ENCODE measurements around the gene PPARGC1A.

The PPARGC1A gene, protein sequence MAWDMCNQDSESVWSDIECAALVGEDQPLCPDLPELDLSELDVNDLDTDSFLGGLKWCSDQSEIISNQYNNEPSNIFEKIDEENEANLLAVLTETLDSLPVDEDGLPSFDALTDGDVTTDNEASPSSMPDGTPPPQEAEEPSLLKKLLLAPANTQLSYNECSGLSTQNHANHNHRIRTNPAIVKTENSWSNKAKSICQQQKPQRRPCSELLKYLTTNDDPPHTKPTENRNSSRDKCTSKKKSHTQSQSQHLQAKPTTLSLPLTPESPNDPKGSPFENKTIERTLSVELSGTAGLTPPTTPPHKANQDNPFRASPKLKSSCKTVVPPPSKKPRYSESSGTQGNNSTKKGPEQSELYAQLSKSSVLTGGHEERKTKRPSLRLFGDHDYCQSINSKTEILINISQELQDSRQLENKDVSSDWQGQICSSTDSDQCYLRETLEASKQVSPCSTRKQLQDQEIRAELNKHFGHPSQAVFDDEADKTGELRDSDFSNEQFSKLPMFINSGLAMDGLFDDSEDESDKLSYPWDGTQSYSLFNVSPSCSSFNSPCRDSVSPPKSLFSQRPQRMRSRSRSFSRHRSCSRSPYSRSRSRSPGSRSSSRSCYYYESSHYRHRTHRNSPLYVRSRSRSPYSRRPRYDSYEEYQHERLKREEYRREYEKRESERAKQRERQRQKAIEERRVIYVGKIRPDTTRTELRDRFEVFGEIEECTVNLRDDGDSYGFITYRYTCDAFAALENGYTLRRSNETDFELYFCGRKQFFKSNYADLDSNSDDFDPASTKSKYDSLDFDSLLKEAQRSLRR

DNA sequence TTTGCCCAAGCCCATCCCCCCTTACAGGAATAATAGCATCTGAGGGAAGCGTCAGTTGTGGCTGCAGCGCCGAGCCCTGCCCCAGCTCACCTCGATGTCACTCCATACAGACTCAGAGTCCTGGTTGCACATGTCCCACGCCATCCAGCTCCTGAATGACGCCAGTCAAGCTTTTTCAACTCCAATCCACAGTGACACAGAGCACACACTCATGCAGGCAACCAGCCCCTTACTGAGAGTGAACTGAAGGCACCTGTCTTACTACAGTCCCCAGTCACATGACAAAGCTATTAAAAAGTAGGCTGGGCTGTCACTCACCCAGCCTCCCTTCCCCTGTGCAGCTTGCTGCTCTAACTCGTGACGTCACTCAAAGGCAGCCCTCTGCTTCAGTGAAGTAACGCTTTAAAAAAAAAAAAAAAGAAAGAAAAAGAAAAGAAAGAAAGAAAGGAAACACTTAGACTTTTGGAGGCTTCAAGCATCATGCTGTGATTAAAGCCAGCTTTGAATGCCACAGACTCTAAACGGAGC, at the start of gene PPARGC1A:
Gene PPARGC1A, minus strand, starts transcription at position 234 of the 528 bp plus-strand sequence. Its CDS starts 90 bp downstream, at position 144.
- H3K4me3 ChIP-seq (ENCODE audit: control insufficient read depth, low read depth, low read length) = peak within 1 kb of the TSS; percentile 51
- DNase-seq (ENCODE audit: low read depth) = peak; percentile 62
- TF ChIP-seq, protein P1, sequence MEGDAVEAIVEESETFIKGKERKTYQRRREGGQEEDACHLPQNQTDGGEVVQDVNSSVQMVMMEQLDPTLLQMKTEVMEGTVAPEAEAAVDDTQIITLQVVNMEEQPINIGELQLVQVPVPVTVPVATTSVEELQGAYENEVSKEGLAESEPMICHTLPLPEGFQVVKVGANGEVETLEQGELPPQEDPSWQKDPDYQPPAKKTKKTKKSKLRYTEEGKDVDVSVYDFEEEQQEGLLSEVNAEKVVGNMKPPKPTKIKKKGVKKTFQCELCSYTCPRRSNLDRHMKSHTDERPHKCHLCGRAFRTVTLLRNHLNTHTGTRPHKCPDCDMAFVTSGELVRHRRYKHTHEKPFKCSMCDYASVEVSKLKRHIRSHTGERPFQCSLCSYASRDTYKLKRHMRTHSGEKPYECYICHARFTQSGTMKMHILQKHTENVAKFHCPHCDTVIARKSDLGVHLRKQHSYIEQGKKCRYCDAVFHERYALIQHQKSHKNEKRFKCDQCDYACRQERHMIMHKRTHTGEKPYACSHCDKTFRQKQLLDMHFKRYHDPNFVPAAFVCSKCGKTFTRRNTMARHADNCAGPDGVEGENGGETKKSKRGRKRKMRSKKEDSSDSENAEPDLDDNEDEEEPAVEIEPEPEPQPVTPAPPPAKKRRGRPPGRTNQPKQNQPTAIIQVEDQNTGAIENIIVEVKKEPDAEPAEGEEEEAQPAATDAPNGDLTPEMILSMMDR (conservative IDR thresholded peaks at IDR 0.05; ENCODE audit: control insufficient read depth, insufficient read depth, low read depth, low read length) = no peak

DNA sequence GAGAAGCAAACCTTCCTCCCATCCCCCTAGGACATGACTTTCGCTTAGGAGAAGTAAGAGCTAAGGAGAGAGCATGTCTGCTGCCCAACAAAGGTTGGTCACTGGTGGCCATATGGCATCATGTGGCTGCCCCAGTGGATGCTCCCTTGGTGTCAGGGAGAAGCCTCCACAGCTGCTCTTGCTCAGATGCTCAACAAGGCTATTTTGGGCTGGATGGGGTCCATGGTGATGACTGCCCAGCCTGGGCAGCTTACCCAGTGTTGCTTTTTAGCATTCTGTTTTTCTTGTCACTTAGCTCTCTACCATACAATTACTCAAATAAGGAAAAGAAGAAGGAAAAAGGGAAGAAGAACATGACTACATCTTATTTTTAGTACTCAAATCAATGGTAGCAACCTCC, 48.9 kb upstream of the PPARGC1A start:
- DNase-seq (ENCODE audit: low read depth) = no peak
- H3K4me3 ChIP-seq (ENCODE audit: control insufficient read depth, low read depth, low read length) = no peak overlapping the region
- TF ChIP-seq, protein P1 (conservative IDR thresholded peaks at IDR 0.05; ENCODE audit: control insufficient read depth, insufficient read depth, low read depth, low read length) = no peak

DNA sequence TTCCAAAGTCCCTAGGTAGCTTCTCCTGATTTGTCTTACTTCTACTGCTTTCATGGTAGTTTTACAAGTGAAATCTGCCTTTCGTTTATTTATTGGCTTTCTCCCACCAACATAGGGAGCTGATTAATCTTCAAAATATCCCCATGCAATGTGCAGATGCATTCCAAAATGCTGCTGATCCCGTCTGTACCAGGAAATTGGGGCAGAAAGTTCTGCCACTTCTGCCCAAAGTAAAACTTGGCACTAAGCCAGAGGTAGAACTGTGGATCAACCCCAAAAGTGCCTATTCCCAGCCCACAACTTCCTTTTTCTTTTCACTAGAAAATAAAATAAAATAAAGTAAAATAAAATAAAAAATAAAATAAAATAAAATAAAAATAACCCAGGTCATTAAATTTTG, 47.3 kb upstream of the PPARGC1A start:
- peak; percentile 54 for DNase-seq (ENCODE audit: low read depth)
- TF ChIP-seq, protein P1 (conservative IDR thresholded peaks at IDR 0.05; ENCODE audit: control insufficient read depth, insufficient read depth, low read depth, low read length) = no peak
- H3K4me3 ChIP-seq (ENCODE audit: control insufficient read depth, low read depth, low read length) = no peak overlapping the region

DNA sequence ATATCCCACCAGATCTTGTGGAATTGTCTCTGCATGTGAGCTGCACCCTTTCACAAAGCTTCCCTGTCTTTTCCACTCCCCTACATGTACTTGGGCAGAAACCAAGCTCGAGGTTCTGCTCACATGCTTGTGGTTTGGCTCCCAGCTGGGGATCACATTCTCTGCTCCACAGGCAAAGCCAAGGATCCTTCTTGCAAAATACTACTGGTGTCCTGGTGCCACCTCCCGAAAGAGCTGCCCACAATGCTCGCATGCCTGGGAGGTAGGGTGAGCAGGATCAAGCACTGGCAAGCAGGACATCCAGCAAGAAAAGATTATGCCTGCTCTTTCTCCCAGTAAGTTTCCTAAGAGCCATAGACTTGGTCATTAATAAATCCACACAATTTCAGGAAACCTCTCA, 45.1 kb upstream of the PPARGC1A start:
- H3K4me3 ChIP-seq (ENCODE audit: control insufficient read depth, low read depth, low read length) = no peak overlapping the region
- TF ChIP-seq, protein P1 (conservative IDR thresholded peaks at IDR 0.05; ENCODE audit: control insufficient read depth, insufficient read depth, low read depth, low read length) = no peak
- peak; percentile 95 for DNase-seq (ENCODE audit: low read depth)

DNA sequence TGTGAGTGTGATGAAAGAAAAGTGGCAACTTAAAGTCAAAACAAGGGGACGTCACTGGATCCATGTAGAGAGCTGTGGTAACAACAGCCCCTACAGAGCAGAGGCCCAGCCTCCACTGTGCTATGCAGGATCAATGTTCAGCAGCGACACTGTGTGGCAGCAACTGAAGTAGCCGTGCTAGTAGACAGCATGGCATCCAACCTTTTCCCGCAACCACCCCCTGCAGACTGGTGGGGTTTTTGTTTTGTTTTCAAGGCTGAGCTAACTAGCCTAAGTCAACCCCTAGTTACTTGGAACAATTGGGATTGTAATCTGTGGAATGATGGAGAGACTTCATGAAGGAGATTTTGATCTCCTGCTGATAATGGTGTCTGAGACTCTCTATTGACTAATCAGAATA, 44.4 kb upstream of the PPARGC1A start:
- TF ChIP-seq, protein P1 (conservative IDR thresholded peaks at IDR 0.05; ENCODE audit: control insufficient read depth, insufficient read depth, low read depth, low read length) = no peak
- H3K4me3 ChIP-seq (ENCODE audit: control insufficient read depth, low read depth, low read length) = no peak overlapping the region
- DNase-seq (ENCODE audit: low read depth) = no peak

DNA sequence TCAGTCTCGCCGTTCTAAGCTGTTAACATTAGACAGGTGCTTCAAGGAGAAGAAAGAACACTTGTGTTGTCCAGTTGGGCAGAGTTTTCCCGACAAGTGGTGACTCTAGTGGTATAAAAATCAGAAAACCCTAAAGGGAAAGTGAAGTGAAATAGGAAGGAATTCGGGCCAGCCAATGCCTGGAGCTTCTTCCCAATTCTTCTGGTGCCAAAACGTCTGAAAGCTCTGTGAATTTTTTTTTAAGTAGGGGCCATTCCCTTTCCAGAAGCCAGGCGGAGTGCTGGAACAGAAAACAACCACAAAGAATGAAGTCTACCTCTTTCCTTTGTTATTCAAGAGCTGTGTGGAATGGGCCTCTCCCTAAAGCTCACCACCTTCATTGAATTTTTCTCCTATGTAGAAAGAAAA, 43.1 kb upstream of the PPARGC1A start:
- peak; percentile 54 for DNase-seq (ENCODE audit: low read depth)
- TF ChIP-seq, protein P1 (conservative IDR thresholded peaks at IDR 0.05; ENCODE audit: control insufficient read depth, insufficient read depth, low read depth, low read length) = peak; percentile 57
- H3K4me3 ChIP-seq (ENCODE audit: control insufficient read depth, low read depth, low read length) = no peak overlapping the region
